Activated CD8-positive, alpha-beta memory T cell treated with anti-CD3 and anti-CD28 coated beads, Interleukin-2, amount 10 ng/mL, durations not matched to agents 7 days and 5 days (primary cell): ENCODE data around the gene DNAH10. TPM values are rescaled to one million over a fixed set of nuclear protein-coding genes. Genes with fewer than 3 reads are reported as not detected.

ENCODE experiments used
- ATAC-seq: fragments of 150-1000 bp; cut with Tn5 transposase; one replicate; pipeline ENCODE4 v1.10.0; 2021; ENCODE audit warnings: moderate library complexity
- CTCF ChIA-PET: fragments of 350-600 bp; sonication (Branson Sonifier 250); formaldehyde crosslinking; loops from one replicate; lab custom pipeline; 2021; ENCODE audit warnings: antibody characterized with exemption; lab: Charles Lee
- DNase-seq: peaks from one replicate; pipeline ENCODE4 v3.0.0-alpha.2; 2020
- H3K27ac Mint-ChIP-seq: one replicate; pipeline ENCODE4 v1.8.0; 2021; ENCODE audit warnings: mild to moderate bottlenecking, mixed read lengths
- H3K27me3 Mint-ChIP-seq: one replicate; pipeline ENCODE4 v1.8.0; 2021; ENCODE audit warnings: mixed read lengths
- H3K36me3 Mint-ChIP-seq: one replicate; pipeline ENCODE4 v1.8.0; 2021; ENCODE audit warnings: mild to moderate bottlenecking, mixed read lengths
- H3K4me1 Mint-ChIP-seq: one replicate; pipeline ENCODE4 v1.8.0; 2021; ENCODE audit warnings: mixed read lengths
- H3K4me3 Mint-ChIP-seq: one replicate; pipeline ENCODE4 v1.8.0; 2021; ENCODE audit warnings: mild to moderate bottlenecking, moderate library complexity, mixed read lengths
- H3K9me3 Mint-ChIP-seq: one replicate; pipeline ENCODE4 v1.8.0; 2022; ENCODE audit warnings: low read depth, mixed read lengths
- total RNA-seq, 2 experiments: library from RNA; stranded (reverse); gene quantifications; one replicate each; pipeline ENCODE4 v1.2.3, GENCODE V29; 2021

DNAH10 gene
- total RNA-seq, 2 experiments from 2014 or later = 0.05 to 0.76 TPM

DNA sequence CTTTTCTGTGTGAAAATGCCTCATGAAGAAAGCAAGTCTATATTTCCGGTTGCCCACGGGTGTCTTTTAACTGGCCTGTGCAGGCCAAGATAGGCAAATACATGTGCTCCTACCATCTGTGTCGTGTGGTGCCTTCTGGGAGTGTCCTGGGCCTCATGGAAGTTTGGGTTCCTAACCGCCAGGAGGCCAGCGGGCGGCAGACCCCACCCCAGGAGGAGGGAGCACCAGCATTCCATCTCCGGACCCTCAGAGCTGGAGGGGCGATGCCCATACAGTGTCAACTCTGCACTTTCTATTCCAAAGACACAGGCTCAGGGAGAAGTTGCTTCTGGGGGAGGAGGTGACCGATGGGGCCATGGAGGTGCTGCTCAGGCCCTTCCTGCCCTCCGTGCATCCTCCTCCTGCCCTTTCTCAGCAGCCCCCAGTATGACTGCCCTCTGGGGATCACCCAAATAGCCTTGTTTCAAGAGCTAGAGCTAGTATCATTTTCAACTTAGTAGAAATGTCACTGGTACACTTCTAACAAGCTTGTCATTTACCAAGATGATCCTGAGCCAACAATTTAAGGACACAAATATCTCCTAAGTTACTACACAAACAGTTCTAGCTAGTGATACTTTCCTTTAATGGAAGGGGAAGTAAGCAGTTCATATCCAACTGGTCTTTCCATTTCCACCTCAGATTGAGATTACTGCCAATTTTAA is 192.7 kb downstream of the DNAH10 start:
- DNase-seq = no peak
- Mint-ChIP-seq H3K4me3 (no peak overlapping the region), H3K36me3 (no peaks in the 10 kb centered on the region), H3K27me3 (no peaks in the 10 kb centered on the region), H3K9me3 (no peaks in the 10 kb centered on the region), H3K4me1 (no peaks in the 10 kb centered on the region), H3K27ac (no peak overlapping the region)
- CTCF ChIA-PET = interaction anchor here (0.8 to 1.0 kb wide), 2 partner anchors 10 to 49 kb away, joined by 3 to 4 read pairs; no protein-coding TSS in a partner anchor
- ATAC-seq = no peak

DNA sequence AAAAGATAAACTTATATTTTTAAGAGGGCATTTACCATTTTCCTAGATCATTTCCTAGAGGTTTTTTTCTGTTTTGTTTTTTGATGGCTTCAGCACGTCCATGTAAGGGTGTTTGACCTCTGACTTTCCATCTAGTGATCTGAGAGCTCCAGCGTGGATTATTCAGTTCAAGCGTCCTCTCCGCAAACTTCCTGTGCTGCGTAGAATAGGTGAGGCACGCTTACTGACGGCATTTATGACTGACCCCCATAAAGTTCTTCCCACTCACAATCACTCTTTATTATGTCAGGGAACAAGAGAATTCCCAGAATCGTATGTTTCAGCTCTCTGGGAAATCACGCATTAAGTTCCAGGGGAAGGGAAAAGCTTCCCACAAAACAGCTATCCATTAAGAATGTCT is 194.1 kb downstream of the DNAH10 start:
- no peaks in the 10 kb centered on the region for H3K9me3 Mint-ChIP-seq
- H3K4me3 Mint-ChIP-seq = no peak overlapping the region
- H3K27me3 Mint-ChIP-seq = no peaks in the 10 kb centered on the region
- no peak for DNase-seq
- H3K4me1 Mint-ChIP-seq = no peaks in the 10 kb centered on the region
- CTCF ChIA-PET = no interaction called here
- no peak for ATAC-seq
- no peak overlapping the region for H3K27ac Mint-ChIP-seq
- no peaks in the 10 kb centered on the region for H3K36me3 Mint-ChIP-seq

- CTCF ChIA-PET = no interaction called here
- no peaks in the 10 kb centered on the region for H3K36me3 Mint-ChIP-seq
- no peak overlapping the region for H3K27ac Mint-ChIP-seq
- H3K4me3 Mint-ChIP-seq = no peak overlapping the region
- no peaks in the 10 kb centered on the region for H3K27me3 Mint-ChIP-seq
- no peaks in the 10 kb centered on the region for H3K4me1 Mint-ChIP-seq
- no peaks in the 10 kb centered on the region for H3K9me3 Mint-ChIP-seq
- DNase-seq (no peak), ATAC-seq (no peak)
Observed at GRCh38 chr12:123957196-123957595, 195.1 kb downstream of the DNAH10 start.

GRCh38 chr12:123958462-123958861 is 196.4 kb downstream of the DNAH10 start:
- H3K36me3 Mint-ChIP-seq = no peaks in the 10 kb centered on the region
- H3K27ac Mint-ChIP-seq = no peak overlapping the region
- DNase-seq (no peak), ATAC-seq (no peak)
- no peaks in the 10 kb centered on the region for H3K27me3 Mint-ChIP-seq
- CTCF ChIA-PET = no interaction called here
- no peak overlapping the region for H3K4me3 Mint-ChIP-seq
- no peaks in the 10 kb centered on the region for H3K9me3 Mint-ChIP-seq
- no peaks in the 10 kb centered on the region for H3K4me1 Mint-ChIP-seq

GRCh38 chr12:123958876-123959275 is 196.8 kb downstream of the DNAH10 start:
- H3K4me1 Mint-ChIP-seq = no peaks in the 10 kb centered on the region
- no peaks in the 10 kb centered on the region for H3K36me3 Mint-ChIP-seq
- ATAC-seq (no peak), DNase-seq (no peak)
- H3K9me3 Mint-ChIP-seq = no peaks in the 10 kb centered on the region
- CTCF ChIA-PET = no interaction called here
- H3K27me3 Mint-ChIP-seq = no peaks in the 10 kb centered on the region
- no peak overlapping the region for H3K4me3 Mint-ChIP-seq
- no peak overlapping the region for H3K27ac Mint-ChIP-seq

DNA sequence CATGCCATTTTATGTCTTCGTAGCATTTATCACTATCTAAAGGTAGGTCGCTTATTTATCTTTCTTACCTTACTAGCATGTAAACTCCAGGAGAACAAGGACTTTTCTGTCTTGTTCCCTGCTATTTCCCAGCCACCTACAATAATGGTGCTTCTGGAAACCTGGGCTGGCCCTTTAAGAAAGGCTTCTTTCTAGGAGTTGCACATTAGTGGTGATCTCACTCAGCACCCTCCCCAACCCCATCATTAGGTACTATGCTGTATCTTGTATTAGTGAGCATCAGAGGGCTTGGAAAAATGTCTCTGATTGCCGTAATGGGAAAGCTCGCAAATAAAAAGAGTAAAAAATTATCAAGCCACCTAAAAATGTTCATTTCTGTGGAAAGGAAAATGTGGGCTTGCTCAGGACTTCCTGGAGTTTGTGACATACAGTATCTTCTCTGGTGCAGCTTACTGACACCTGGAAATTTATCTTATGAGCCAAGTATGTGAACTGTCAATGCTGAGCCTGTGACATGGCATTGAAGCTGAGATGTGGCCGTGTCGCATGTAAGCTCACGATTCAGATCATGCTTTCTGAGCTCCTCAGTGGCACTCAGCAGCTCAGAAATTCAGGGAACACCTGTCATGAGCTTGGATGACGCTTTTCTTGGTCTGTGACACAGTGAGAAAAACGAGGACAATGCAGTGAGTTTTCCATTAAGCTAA is 198.1 kb downstream of the DNAH10 start:
- Mint-ChIP-seq H3K27me3 (no peaks in the 10 kb centered on the region), H3K9me3 (no peaks in the 10 kb centered on the region), H3K27ac (no peak overlapping the region), H3K4me3 (no peak overlapping the region), H3K36me3 (no peaks in the 10 kb centered on the region), H3K4me1 (no peaks in the 10 kb centered on the region)
- no peak for DNase-seq
- CTCF ChIA-PET = no interaction called here
- no peak for ATAC-seq

- CTCF ChIA-PET = no interaction called here
- H3K9me3 Mint-ChIP-seq = no peaks in the 10 kb centered on the region
- H3K36me3 Mint-ChIP-seq = no peaks in the 10 kb centered on the region
- H3K4me3 Mint-ChIP-seq = no peak overlapping the region
- DNase-seq = no peak
- ATAC-seq = no peak
- H3K27ac Mint-ChIP-seq = no peak overlapping the region
- no peaks in the 10 kb centered on the region for H3K27me3 Mint-ChIP-seq
- no peaks in the 10 kb centered on the region for H3K4me1 Mint-ChIP-seq
Observed at GRCh38 chr12:123960856-123961255, 198.8 kb downstream of the DNAH10 start.

DNA sequence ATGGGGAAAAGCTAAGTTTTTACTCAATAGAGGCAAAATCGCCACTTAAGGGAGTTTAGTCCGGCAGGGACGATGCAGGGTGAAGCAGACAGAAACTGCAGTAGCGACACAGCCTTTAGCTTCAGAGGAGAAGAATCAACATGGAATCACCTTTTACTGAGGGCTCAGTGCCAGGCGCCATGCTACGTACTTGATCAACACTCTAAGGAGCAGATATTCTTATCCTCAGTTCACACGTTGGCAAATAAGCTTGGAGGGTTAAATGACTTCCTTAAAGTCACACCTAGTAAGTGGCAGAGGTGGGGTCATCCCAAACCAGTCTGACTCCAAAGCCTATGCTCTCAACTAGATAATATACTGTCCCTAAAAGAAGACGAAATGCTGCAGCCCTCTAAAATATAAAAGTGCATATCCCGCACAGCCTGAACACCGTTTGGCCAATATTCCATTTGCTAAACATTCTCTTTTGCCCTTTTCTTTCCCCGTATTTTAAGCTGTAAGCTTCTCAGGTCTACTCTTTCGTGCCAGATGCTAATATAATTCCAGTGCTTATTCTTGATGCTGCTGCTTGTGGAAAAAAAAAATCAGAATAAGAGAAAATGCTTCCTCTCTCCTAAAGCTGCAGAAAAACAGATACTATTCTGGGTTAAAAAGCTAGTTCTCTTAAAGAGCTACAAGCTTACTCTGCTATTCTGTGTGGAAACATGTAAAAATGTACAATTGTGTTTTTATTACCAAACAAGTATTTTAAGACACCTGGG is 199.7 kb downstream of the DNAH10 start:
- no peak overlapping the region for H3K4me3 Mint-ChIP-seq

GRCh38 chr12:123962513-123962912 is 200.4 kb downstream of the DNAH10 start:
- H3K9me3 Mint-ChIP-seq = no peaks in the 10 kb centered on the region
- H3K36me3 Mint-ChIP-seq = no peaks in the 10 kb centered on the region
- H3K4me3 Mint-ChIP-seq = no peak overlapping the region
- DNase-seq = no peak
- CTCF ChIA-PET = interaction anchor here (1.1 kb wide), 1 partner anchor 22 kb away, joined by 3 read pairs; no protein-coding TSS in a partner anchor
- no peak overlapping the region for H3K27ac Mint-ChIP-seq
- ATAC-seq = no peak
- H3K27me3 Mint-ChIP-seq = no peaks in the 10 kb centered on the region
- no peaks in the 10 kb centered on the region for H3K4me1 Mint-ChIP-seq

More for the DNA sequence above, 199.7 kb downstream of the DNAH10 start:
- ATAC-seq (no peak), DNase-seq (no peak)
- no peaks in the 10 kb centered on the region for H3K9me3 Mint-ChIP-seq
- H3K36me3 Mint-ChIP-seq = no peaks in the 10 kb centered on the region
- H3K27ac Mint-ChIP-seq = no peak overlapping the region
- H3K4me1 Mint-ChIP-seq = no peaks in the 10 kb centered on the region
- CTCF ChIA-PET = interaction anchor here (1.1 kb wide), 1 partner anchor 23 kb away, joined by 3 read pairs; no protein-coding TSS in a partner anchor
- no peaks in the 10 kb centered on the region for H3K27me3 Mint-ChIP-seq

DNA sequence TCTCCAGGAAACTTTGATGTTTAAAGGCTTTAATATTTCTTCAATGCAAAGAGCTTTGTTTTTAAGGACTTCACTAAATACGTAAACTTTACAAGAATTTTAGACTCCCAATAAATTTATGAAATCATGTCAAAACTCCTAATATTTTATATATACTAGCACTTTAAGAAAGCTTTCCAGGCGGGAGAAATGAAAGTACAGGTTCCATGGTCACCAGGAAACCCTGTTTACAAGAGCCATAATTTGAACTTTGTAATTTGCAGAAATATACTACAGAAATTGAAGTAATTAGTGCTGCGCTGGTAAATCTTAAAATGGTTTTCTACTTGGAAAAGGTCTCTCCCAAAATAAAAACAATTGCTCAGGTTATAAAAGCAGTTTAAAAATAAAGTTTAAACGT is 201.7 kb downstream of the DNAH10 start:
- Mint-ChIP-seq H3K27me3 (no peaks in the 10 kb centered on the region), H3K27ac (no peak overlapping the region), H3K4me3 (no peak overlapping the region), H3K9me3 (no peaks in the 10 kb centered on the region), H3K36me3 (no peaks in the 10 kb centered on the region), H3K4me1 (no peaks in the 10 kb centered on the region)
- ATAC-seq (no peak), DNase-seq (no peak)
- CTCF ChIA-PET = interaction anchor here (1.1 to 2.2 kb wide), 3 partner anchors 9 to 68 kb away, joined by 3 to 10 read pairs (median 4); no protein-coding TSS in a partner anchor

DNA sequence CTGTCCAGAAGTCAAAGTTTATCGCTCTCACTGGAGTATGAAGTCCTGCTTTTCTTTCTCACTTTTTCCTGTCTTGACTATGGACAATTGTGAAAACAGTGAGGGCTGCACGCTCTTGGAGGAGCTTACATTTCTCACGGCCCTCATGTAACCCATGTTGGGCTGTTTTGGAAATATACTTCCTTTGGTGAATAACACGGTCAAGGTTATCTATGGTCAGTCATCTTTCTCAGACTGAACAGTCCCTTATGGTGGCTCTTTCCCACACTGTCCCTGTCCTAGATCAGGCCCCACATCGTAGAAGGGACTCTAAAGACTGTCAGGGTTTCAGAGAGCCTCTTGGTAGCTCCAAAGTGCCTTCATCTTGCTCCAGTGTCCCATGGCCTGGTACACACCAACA is 203.3 kb downstream of the DNAH10 start:
- no peak overlapping the region for H3K27ac Mint-ChIP-seq
- ATAC-seq (no peak), DNase-seq (no peak)
- no peak overlapping the region for H3K4me3 Mint-ChIP-seq
- no peaks in the 10 kb centered on the region for H3K27me3 Mint-ChIP-seq
- peaks cover 4% of the 10 kb centered on the region for H3K4me1 Mint-ChIP-seq
- H3K9me3 Mint-ChIP-seq = no peaks in the 10 kb centered on the region
- CTCF ChIA-PET = interaction anchor here (0.9 to 1.5 kb wide), 2 partner anchors 10 to 354 kb away, joined by 3 to 4 read pairs; no protein-coding TSS in a partner anchor
- no peaks in the 10 kb centered on the region for H3K36me3 Mint-ChIP-seq

- DNase-seq = no peak
- Mint-ChIP-seq H3K9me3 (no peaks in the 10 kb centered on the region), H3K36me3 (no peaks in the 10 kb centered on the region), H3K27me3 (no peaks in the 10 kb centered on the region), H3K4me1 (peaks cover 8% of the 10 kb centered on the region), H3K27ac (no peak overlapping the region), H3K4me3 (no peak overlapping the region)
- no peak for ATAC-seq
- CTCF ChIA-PET = no interaction called here
Observed at GRCh38 chr12:123966596-123966995, 204.5 kb downstream of the DNAH10 start.

- no peak overlapping the region for H3K27ac Mint-ChIP-seq
- CTCF ChIA-PET = no interaction called here
- no peak for DNase-seq
- no peaks in the 10 kb centered on the region for H3K9me3 Mint-ChIP-seq
- ATAC-seq = no peak
- H3K27me3 Mint-ChIP-seq = no peaks in the 10 kb centered on the region
- no peaks in the 10 kb centered on the region for H3K36me3 Mint-ChIP-seq
- no peak overlapping the region for H3K4me3 Mint-ChIP-seq
- H3K4me1 Mint-ChIP-seq = peaks cover 9% of the 10 kb centered on the region
Observed at GRCh38 chr12:123967121-123967586, 205.1 kb downstream of the DNAH10 start.
